ENCODE data around the gene PIGU. TPM values are rescaled to one million over a fixed set of nuclear protein-coding genes. Genes with fewer than 3 reads are reported as not detected.

Gene PIGU
- polyA plus RNA-seq, 1 donor from 2014 or later, result 35.8 TPM

DNA sequence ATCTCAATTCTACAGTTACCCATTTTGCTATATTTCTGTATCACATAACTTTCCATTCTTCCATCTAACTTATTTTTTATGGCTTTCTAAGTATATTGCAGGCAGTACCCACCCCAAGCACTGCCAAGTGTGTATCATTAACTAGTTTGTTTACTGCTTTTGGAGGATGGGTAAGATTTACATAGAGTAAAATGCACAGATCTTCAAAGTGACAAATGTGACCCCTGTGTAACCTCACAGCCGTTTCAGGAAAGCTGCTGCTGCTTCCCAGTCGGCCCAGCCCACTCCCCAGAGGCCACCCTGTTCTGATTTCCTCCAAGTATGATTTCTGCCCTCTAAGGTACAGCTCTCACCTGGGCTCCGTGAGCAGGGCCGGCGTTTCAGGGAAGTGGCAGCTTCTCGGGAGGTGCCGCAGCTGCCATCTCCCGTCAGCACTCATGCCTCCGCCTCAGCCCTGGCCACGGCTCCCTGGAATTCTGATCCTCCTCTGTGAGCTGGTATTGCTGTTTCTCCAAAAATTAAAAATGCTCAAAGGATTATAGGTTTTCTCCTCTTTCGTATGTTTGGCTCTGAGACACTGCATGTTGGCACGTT, 133.3 kb downstream of the PIGU start:
- Histone ChIP-seq H3K4me3 (ENCODE audit: low read length) (no peak overlapping the region), H4K20me1 (ENCODE audit: insufficient read depth) (no peaks in the 10 kb centered on the region), H3K79me2 (replicated peaks; ENCODE audit: insufficient read depth, low read length) (no peaks in the 10 kb centered on the region), H3K27ac (ENCODE audit: low read length) (no peak overlapping the region), H3K36me3 (ENCODE audit: insufficient read depth, low read length) (no peaks in the 10 kb centered on the region), H3K9me2 (ENCODE audit: insufficient read depth, low read length) (no peaks in the 10 kb centered on the region), H3K9me3 (ENCODE audit: low read length) (no peaks in the 10 kb centered on the region), H3K4me2 (ENCODE audit: low read length) (no peak overlapping the region), H2AFZ (ENCODE audit: low read depth, low read length) (no peak overlapping the region), H3K9ac (ENCODE audit: low read length) (no peak overlapping the region), H3K27me3 (ENCODE audit: insufficient read depth, low read depth, low read length) (no peaks in the 10 kb centered on the region), H3F3A (ENCODE audit: insufficient read depth, low read length, poor library complexity, severe bottlenecking) (no peaks in the 10 kb centered on the region)
- TF ChIP-seq MXI1 (conservative IDR thresholded peaks at IDR 0.05; ENCODE audit: poor library complexity, severe bottlenecking) (no peak), EZH2 (IDR thresholded peaks at IDR 0.05; ENCODE audit: borderline replicate concordance, insufficient read depth, low read length, poor library complexity, severe bottlenecking) (no peak), POLR2AphosphoS5 (IDR thresholded peaks at IDR 0.05) (no peak), EP300 (conservative IDR thresholded peaks at IDR 0.05; ENCODE audit: poor library complexity, severe bottlenecking) (no peak), RAD21 (conservative IDR thresholded peaks at IDR 0.05) (no peak)

DNA sequence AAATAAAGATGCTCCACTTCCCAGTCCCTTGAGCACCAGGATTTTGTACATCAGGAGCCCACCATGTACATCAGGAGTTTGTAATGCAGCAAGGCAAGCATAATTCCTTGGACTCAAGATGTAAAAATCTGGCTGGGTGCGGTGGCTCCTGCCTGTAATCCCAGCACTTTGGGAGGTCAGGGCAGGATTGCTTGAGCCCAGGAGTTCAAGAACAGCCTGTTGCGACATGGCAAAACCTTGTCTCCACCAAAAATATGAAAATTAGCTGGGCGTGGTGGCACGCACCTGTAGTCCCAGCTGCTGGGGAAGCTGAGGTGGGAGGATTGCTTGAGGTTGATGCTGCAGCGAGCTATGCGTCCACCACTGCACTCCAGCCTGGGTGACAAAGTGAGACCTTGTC, 134.5 kb downstream of the PIGU start:
- no peaks in the 10 kb centered on the region for H3K79me2 ChIP-seq (replicated peaks; ENCODE audit: insufficient read depth, low read length)
- H3K27ac ChIP-seq (ENCODE audit: low read length), result no peak overlapping the region
- no peaks in the 10 kb centered on the region for H3K9me3 ChIP-seq (ENCODE audit: low read length)
- no peak overlapping the region for H3K4me2 ChIP-seq (ENCODE audit: low read length)
- H3K27me3 ChIP-seq (ENCODE audit: insufficient read depth, low read depth, low read length), result no peaks in the 10 kb centered on the region
- no peaks in the 10 kb centered on the region for H3K36me3 ChIP-seq (ENCODE audit: insufficient read depth, low read length)
- no peak overlapping the region for H2AFZ ChIP-seq (ENCODE audit: low read depth, low read length)
- H3K9ac ChIP-seq (ENCODE audit: low read length), result no peak overlapping the region
- no peaks in the 10 kb centered on the region for H3F3A ChIP-seq (ENCODE audit: insufficient read depth, low read length, poor library complexity, severe bottlenecking)
- H3K9me2 ChIP-seq (ENCODE audit: insufficient read depth, low read length), result no peaks in the 10 kb centered on the region
- TF ChIP-seq MXI1 (conservative IDR thresholded peaks at IDR 0.05; ENCODE audit: poor library complexity, severe bottlenecking), result no peak
- TF ChIP-seq POLR2AphosphoS5 (IDR thresholded peaks at IDR 0.05), result no peak
- TF ChIP-seq RAD21 (conservative IDR thresholded peaks at IDR 0.05), result no peak
- TF ChIP-seq SMC3 (conservative IDR thresholded peaks at IDR 0.05; ENCODE audit: poor library complexity), result no peak
- no peak for TF ChIP-seq TAF1 (IDR thresholded peaks at IDR 0.05; ENCODE audit: low read depth)
- TF ChIP-seq EZH2 (IDR thresholded peaks at IDR 0.05; ENCODE audit: borderline replicate concordance, insufficient read depth, low read length, poor library complexity, severe bottlenecking), result no peak
- TF ChIP-seq, protein P1, sequence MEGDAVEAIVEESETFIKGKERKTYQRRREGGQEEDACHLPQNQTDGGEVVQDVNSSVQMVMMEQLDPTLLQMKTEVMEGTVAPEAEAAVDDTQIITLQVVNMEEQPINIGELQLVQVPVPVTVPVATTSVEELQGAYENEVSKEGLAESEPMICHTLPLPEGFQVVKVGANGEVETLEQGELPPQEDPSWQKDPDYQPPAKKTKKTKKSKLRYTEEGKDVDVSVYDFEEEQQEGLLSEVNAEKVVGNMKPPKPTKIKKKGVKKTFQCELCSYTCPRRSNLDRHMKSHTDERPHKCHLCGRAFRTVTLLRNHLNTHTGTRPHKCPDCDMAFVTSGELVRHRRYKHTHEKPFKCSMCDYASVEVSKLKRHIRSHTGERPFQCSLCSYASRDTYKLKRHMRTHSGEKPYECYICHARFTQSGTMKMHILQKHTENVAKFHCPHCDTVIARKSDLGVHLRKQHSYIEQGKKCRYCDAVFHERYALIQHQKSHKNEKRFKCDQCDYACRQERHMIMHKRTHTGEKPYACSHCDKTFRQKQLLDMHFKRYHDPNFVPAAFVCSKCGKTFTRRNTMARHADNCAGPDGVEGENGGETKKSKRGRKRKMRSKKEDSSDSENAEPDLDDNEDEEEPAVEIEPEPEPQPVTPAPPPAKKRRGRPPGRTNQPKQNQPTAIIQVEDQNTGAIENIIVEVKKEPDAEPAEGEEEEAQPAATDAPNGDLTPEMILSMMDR (IDR thresholded peaks at IDR 0.05; ENCODE audit: poor library complexity, severe bottlenecking), result no peak
- TF ChIP-seq, protein P2, sequence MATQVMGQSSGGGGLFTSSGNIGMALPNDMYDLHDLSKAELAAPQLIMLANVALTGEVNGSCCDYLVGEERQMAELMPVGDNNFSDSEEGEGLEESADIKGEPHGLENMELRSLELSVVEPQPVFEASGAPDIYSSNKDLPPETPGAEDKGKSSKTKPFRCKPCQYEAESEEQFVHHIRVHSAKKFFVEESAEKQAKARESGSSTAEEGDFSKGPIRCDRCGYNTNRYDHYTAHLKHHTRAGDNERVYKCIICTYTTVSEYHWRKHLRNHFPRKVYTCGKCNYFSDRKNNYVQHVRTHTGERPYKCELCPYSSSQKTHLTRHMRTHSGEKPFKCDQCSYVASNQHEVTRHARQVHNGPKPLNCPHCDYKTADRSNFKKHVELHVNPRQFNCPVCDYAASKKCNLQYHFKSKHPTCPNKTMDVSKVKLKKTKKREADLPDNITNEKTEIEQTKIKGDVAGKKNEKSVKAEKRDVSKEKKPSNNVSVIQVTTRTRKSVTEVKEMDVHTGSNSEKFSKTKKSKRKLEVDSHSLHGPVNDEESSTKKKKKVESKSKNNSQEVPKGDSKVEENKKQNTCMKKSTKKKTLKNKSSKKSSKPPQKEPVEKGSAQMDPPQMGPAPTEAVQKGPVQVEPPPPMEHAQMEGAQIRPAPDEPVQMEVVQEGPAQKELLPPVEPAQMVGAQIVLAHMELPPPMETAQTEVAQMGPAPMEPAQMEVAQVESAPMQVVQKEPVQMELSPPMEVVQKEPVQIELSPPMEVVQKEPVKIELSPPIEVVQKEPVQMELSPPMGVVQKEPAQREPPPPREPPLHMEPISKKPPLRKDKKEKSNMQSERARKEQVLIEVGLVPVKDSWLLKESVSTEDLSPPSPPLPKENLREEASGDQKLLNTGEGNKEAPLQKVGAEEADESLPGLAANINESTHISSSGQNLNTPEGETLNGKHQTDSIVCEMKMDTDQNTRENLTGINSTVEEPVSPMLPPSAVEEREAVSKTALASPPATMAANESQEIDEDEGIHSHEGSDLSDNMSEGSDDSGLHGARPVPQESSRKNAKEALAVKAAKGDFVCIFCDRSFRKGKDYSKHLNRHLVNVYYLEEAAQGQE (IDR thresholded peaks at IDR 0.05; ENCODE audit: borderline replicate concordance), result no peak
- no peak for TF ChIP-seq EP300 (conservative IDR thresholded peaks at IDR 0.05; ENCODE audit: poor library complexity, severe bottlenecking)
- H4K20me1 ChIP-seq (ENCODE audit: insufficient read depth), result no peaks in the 10 kb centered on the region
- H3K4me3 ChIP-seq (ENCODE audit: low read length), result no peak overlapping the region
